IPS-20b (cell line): ENCODE measurements around the gene LILRB1.
"Not testable (repeated sequence)": the region's sequence is repeated elsewhere in the genome, so short reads cannot be mapped to it uniquely, and the experiment has no call there.

ENCODE experiments used
- H3K27ac ChIP-seq: one replicate; pipeline ENCODE4 v1.5.1; 2013; ENCODE audit warnings: low read length
- H3K27me3 ChIP-seq: 2 replicates; pipeline ENCODE4 v1.6.1; 2013; ENCODE audit warnings: mild to moderate bottlenecking, low read length, inconsistent platforms; ENCODE audit not compliant: insufficient read depth
- H3K36me3 ChIP-seq: 2 replicates; pipeline ENCODE4 v1.6.1; 2013; ENCODE audit warnings: low read depth, mild to moderate bottlenecking, inconsistent platforms, low read length, moderate library complexity; ENCODE audit not compliant: insufficient read depth
- H3K4me1 ChIP-seq: 2 replicates; pipeline ENCODE4 v1.6.1; 2013; ENCODE audit warnings: mild to moderate bottlenecking, control low read depth, inconsistent platforms, low read length, moderate library complexity; ENCODE audit not compliant: insufficient read depth
- H3K4me3 ChIP-seq: 2 replicates; pipeline ENCODE4 v1.5.1; 2013; ENCODE audit warnings: mild to moderate bottlenecking, low read length, inconsistent platforms
- H3K9ac ChIP-seq: 2 replicates; pipeline ENCODE4 v1.6.1; 2013; ENCODE audit warnings: low read depth, mild to moderate bottlenecking, inconsistent platforms, low read length, moderate library complexity
- H3K9me3 ChIP-seq: 2 replicates; pipeline ENCODE4 v1.6.1; 2013; ENCODE audit warnings: mild to moderate bottlenecking, low read depth, low read length, inconsistent platforms; ENCODE audit not compliant: insufficient read depth

The LILRB1 gene

GRCh38 chr19:54670576-54671357 lies 40.5 kb downstream of the LILRB1 start:
- H3K4me1 ChIP-seq, result no peaks in the 10 kb centered on the region
- H3K36me3 ChIP-seq, result no peaks in the 10 kb centered on the region
- H3K27me3 ChIP-seq, result no peaks in the 10 kb centered on the region
- H3K27ac ChIP-seq, result no peak overlapping the region
- peaks cover 73% of the 10 kb centered on the region for H3K9me3 ChIP-seq
- H3K4me3 ChIP-seq, result no peak overlapping the region
- no peak overlapping the region for H3K9ac ChIP-seq

GRCh38 chr19:54673222-54673621 lies 42.9 kb downstream of the LILRB1 start:
- no peaks in the 10 kb centered on the region for H3K36me3 ChIP-seq
- H3K9ac ChIP-seq, result no peak overlapping the region
- no peaks in the 10 kb centered on the region for H3K4me1 ChIP-seq
- peaks cover 69% of the 10 kb centered on the region for H3K9me3 ChIP-seq
- H3K4me3 ChIP-seq, result no peak overlapping the region
- no peak overlapping the region for H3K27ac ChIP-seq
- H3K27me3 ChIP-seq, result no peaks in the 10 kb centered on the region

GRCh38 chr19:54674021-54674617 lies 43.8 kb downstream of the LILRB1 start:
- no peak overlapping the region for H3K9ac ChIP-seq
- H3K9me3 ChIP-seq, result peaks cover 64% of the 10 kb centered on the region
- H3K36me3 ChIP-seq, result no peaks in the 10 kb centered on the region
- H3K4me3 ChIP-seq, result no peak overlapping the region
- H3K4me1 ChIP-seq, result no peaks in the 10 kb centered on the region
- no peaks in the 10 kb centered on the region for H3K27me3 ChIP-seq
- no peak overlapping the region for H3K27ac ChIP-seq

- H3K4me1 ChIP-seq, H3K27ac ChIP-seq, H3K36me3 ChIP-seq, H3K4me3 ChIP-seq, H3K9ac ChIP-seq, H3K27me3 ChIP-seq: not testable (repeated sequence)
- peaks cover 54% of the 10 kb centered on the region for H3K9me3 ChIP-seq
Measured at GRCh38 chr19:54676210-54676834, 46.0 kb downstream of the LILRB1 start.

- Histone ChIP-seq H3K9ac (no peak overlapping the region), H3K4me3 (no peak overlapping the region), H3K27me3 (no peaks in the 10 kb centered on the region), H3K4me1 (no peaks in the 10 kb centered on the region), H3K36me3 (no peaks in the 10 kb centered on the region), H3K9me3 (peaks cover 52% of the 10 kb centered on the region), H3K27ac (no peak overlapping the region)
Measured at GRCh38 chr19:54677217-54677616, 46.9 kb downstream of the LILRB1 start.

GRCh38 chr19:54681596-54681995 lies 51.3 kb downstream of the LILRB1 start:
- H3K9ac ChIP-seq, H3K27ac ChIP-seq, H3K36me3 ChIP-seq, H3K4me1 ChIP-seq, H3K4me3 ChIP-seq, H3K27me3 ChIP-seq: not testable (repeated sequence)
- peaks cover 73% of the 10 kb centered on the region for H3K9me3 ChIP-seq

GRCh38 chr19:54682306-54682856 lies 52.1 kb downstream of the LILRB1 start:
- Histone ChIP-seq H3K27me3 (no peaks in the 10 kb centered on the region), H3K27ac (no peak overlapping the region), H3K9ac (no peak overlapping the region), H3K4me3 (no peak overlapping the region), H3K9me3 (peaks cover 73% of the 10 kb centered on the region), H3K36me3 (no peaks in the 10 kb centered on the region), H3K4me1 (no peaks in the 10 kb centered on the region)

- H3K27me3 ChIP-seq, result no peaks in the 10 kb centered on the region
- H3K9me3 ChIP-seq, result peaks cover 78% of the 10 kb centered on the region
- H3K27ac ChIP-seq, result no peak overlapping the region
- H3K4me1 ChIP-seq, result no peaks in the 10 kb centered on the region
- H3K36me3 ChIP-seq, result no peaks in the 10 kb centered on the region
- H3K9ac ChIP-seq, result no peak overlapping the region
- no peak overlapping the region for H3K4me3 ChIP-seq
Measured at GRCh38 chr19:54684527-54684926, 54.2 kb downstream of the LILRB1 start.
